GM12874 (cell line): ENCODE measurements around the gene MRAS.

Source experiments
- CTCF ChIP-seq: IDR thresholded peaks from 2 replicates; pipeline ENCODE4 v1.5.1; 2011; ENCODE audit warnings: low read depth, mild to moderate bottlenecking, control low read depth, low read length, moderate library complexity; ENCODE audit not compliant: insufficient read depth

MRAS gene

GRCh38 chr3:138329984-138330293, 18.4 kb upstream of the MRAS start:
- TF ChIP-seq CTCF = no peak

- no peak for TF ChIP-seq CTCF
These were observed 17.1 kb upstream of the MRAS start for GRCh38 chr3:138331143-138331894.

GRCh38 chr3:138332472-138333073, 15.8 kb upstream of the MRAS start:
- peak; percentile 20; the same call in 1 of the 2 replicates for TF ChIP-seq CTCF

- no peak for TF ChIP-seq CTCF
These were observed 13.8 kb upstream of the MRAS start for GRCh38 chr3:138334608-138335007.

- no peak for TF ChIP-seq CTCF
These were observed 11.9 kb upstream of the MRAS start for GRCh38 chr3:138336454-138336999.

GRCh38 chr3:138338244-138338643, 10.1 kb upstream of the MRAS start:
- TF ChIP-seq CTCF = no peak

GRCh38 chr3:138338811-138339210, 9.6 kb upstream of the MRAS start:
- no peak for TF ChIP-seq CTCF
